B cell (primary cell): ENCODE measurements around the gene LIPE. TPM values are rescaled to one million over a fixed set of nuclear protein-coding genes. Genes with fewer than 3 reads are reported as not detected.
A peak's percentile ranks its signal among the peaks of the same experiment; 100 is the strongest.

ENCODE experiments used
- ATAC-seq: fragments of 200-7000 bp; cut with Tn5 transposase; one replicate; pipeline ENCODE4 v1.10.0; 2021; ENCODE audit warnings: low read depth, mild to moderate bottlenecking, moderate number of reproducible peaks, moderate library complexity
- CTCF ChIA-PET: fragments of 350-600 bp; sonication (Branson Sonifier 250); formaldehyde crosslinking; loops from one replicate; lab custom pipeline; 2021; ENCODE audit warnings: antibody characterized with exemption, inconsistent platforms; lab: Charles Lee
- POLR2A ChIA-PET: fragments of 350-600 bp; sonication (Branson Sonifier 250); formaldehyde crosslinking; loops from one replicate; lab custom pipeline; 2021; ENCODE audit warnings: antibody characterized with exemption; lab: Charles Lee
- DNase-seq: peaks from one replicate; pipeline ENCODE4 v3.0.0; 2013
- H2AFZ ChIP-seq: 2 replicates; pipeline ENCODE4 v1.6.1; 2012; ENCODE audit warnings: mild to moderate bottlenecking, low read depth, low read length; ENCODE audit not compliant: insufficient read depth, poor library complexity, severe bottlenecking
- H3K27ac ChIP-seq, 2 donors: 1 replicate in 1 of 2; 2 replicates in 1 of 2; pipeline ENCODE4 v1.5.1; 2012 to 2013; ENCODE audit warnings: low read length in 2 of 2, mild to moderate bottlenecking in 2 of 2, moderate library complexity in 1 of 2
- H3K27me3 ChIP-seq, 4 experiments: fragments of 200-600 bp in 1 of 4; sonication (generic) in 1 of 4; replicated peaks in 1 of 4; 1 replicate in 2 of 4; 2 replicates in 2 of 4; pipeline versions ENCODE4 v1.6.1 to v1.7.0; 2013 to 2016; ENCODE audit warnings: low read length in 3 of 4, mild to moderate bottlenecking in 2 of 4, mixed read lengths in 1 of 4, moderate library complexity in 1 of 4; ENCODE audit not compliant: insufficient read depth in 4 of 4, control insufficient read depth in 3 of 4; ENCODE audit errors: control extremely low read depth in 1 of 4
- H3K36me3 ChIP-seq, 2 experiments: replicated peaks in 1 of 2; 1 replicate in 1 of 2; 2 replicates in 1 of 2; pipeline versions ENCODE4 v1.6.1 to v1.7.1; 2013; ENCODE audit warnings: low read length in 1 of 2; ENCODE audit not compliant: insufficient read depth in 2 of 2, control insufficient read depth in 1 of 2; ENCODE audit errors: control extremely low read depth in 1 of 2, extremely low read depth in 1 of 2
- H3K4me1 ChIP-seq, 2 donors: fragments of 200-600 bp in 1 of 2; sonication (generic) in 1 of 2; 1 replicate in 1 of 2; 2 replicates in 1 of 2; pipeline versions ENCODE4 v1.5.1 to v1.6.1; 2013 to 2017; ENCODE audit warnings: low read length in 2 of 2; ENCODE audit not compliant: control insufficient read depth in 2 of 2, insufficient read depth in 2 of 2
- H3K4me2 ChIP-seq: replicated peaks from 2 replicates; pipeline ENCODE3; 2012; ENCODE audit warnings: mild to moderate bottlenecking, low read depth, low read length; ENCODE audit not compliant: poor library complexity, severe bottlenecking
- H3K4me3 ChIP-seq, 5 experiments: fragments of 200-600 bp in 1 of 5; sonication (generic) in 1 of 5; 1 replicate in 3 of 5; 2 replicates in 2 of 5; pipeline versions ENCODE4 v1.5.1 to v1.7.0; 2011 to 2016; ENCODE audit warnings: low read length in 4 of 5, mild to moderate bottlenecking in 4 of 5, low read depth in 2 of 5, control low read depth in 1 of 5, moderate library complexity in 1 of 5; ENCODE audit not compliant: insufficient read depth in 1 of 5; ENCODE audit errors: control extremely low read depth in 1 of 5, extremely low read depth in 1 of 5
- H3K79me2 ChIP-seq: fragments of 200-600 bp; sonication (generic); one replicate; pipeline ENCODE4 v1.6.0; 2016; ENCODE audit warnings: low read length; ENCODE audit not compliant: control insufficient read depth, insufficient read depth
- H3K9ac ChIP-seq: fragments of 200-600 bp; sonication (generic); 2 replicates; pipeline ENCODE4 v1.6.1; 2017; ENCODE audit warnings: mild to moderate bottlenecking, low read length, moderate library complexity
- H3K9me3 ChIP-seq, 3 donors: one replicate each; pipeline versions ENCODE4 v1.6.1 to v1.7.1; 2013; ENCODE audit warnings: low read length in 2 of 3; ENCODE audit not compliant: control insufficient read depth in 2 of 3, insufficient read depth in 1 of 3; ENCODE audit errors: control extremely low read depth in 1 of 3
- H4K20me1 ChIP-seq: 2 replicates; pipeline ENCODE4 v1.6.0; 2012; ENCODE audit warnings: mild to moderate bottlenecking, low read length; ENCODE audit not compliant: insufficient read depth, control insufficient read depth, poor library complexity, severe bottlenecking
- H3K27ac Mint-ChIP-seq: one replicate; pipeline ENCODE4 v1.8.0; 2021; ENCODE audit warnings: mixed read lengths
- H3K27me3 Mint-ChIP-seq: one replicate; pipeline ENCODE4 v1.8.0; 2021; ENCODE audit warnings: mixed read lengths
- H3K4me1 Mint-ChIP-seq: one replicate; pipeline ENCODE4 v1.8.0; 2021; ENCODE audit warnings: mixed read lengths
- H3K4me3 Mint-ChIP-seq: one replicate; pipeline ENCODE4 v1.8.0; 2021; ENCODE audit warnings: mixed read lengths
- H3K9me3 Mint-ChIP-seq: one replicate; pipeline ENCODE4 v1.8.0; 2022; ENCODE audit warnings: mixed read lengths; ENCODE audit not compliant: insufficient read depth
- EZH2 ChIP-seq: IDR thresholded peaks from 2 replicates; pipeline ENCODE4 v1.6.1; 2012; ENCODE audit warnings: borderline replicate concordance, low read depth, mild to moderate bottlenecking, moderate library complexity, low read length; ENCODE audit not compliant: insufficient read depth, poor library complexity, severe bottlenecking
- WGBS: methylation state at CpG from one replicate; pipeline ENCODE4 v1.1.5; 2013; ENCODE audit warnings: missing lambda C conversion rate; ENCODE audit not compliant: insufficient coverage; 5-methylcytosine and 5-hydroxymethylcytosine counted together
- intact Hi-C: fragments of 100-400 bp; cut with micrococcal nuclease; formaldehyde crosslinking; loops from one replicate; pipeline ENCODE4 v1.10.0; 2022
- polyA plus RNA-seq: library from polyadenylated mRNA; depleted of rRNA; stranded (reverse); fragments of >200 nt; gene quantifications from 2 replicates; pipeline ENCODE4 v1.2.3, GENCODE V29; 2012
- total RNA-seq, 2 donors: library from RNA; stranded (reverse); fragments of 120-200 nt in 1 of 2; gene quantifications; 1 replicate in 1 of 2; 2 replicates in 1 of 2; pipeline versions ENCODE4 v1.2.3 to v1.2.4, GENCODE V29; 2013 to 2022
- TF ChIP-seq, protein P1 (sequence below): fragments of 200-600 bp; IDR thresholded peaks from one replicate; pipeline ENCODE4 v1.8.0; 2022; ENCODE audit warnings: antibody characterized with exemption, mild to moderate bottlenecking

The LIPE gene
- total and polyA plus RNA-seq, 2 donors (not counting 1 experiment from before 2014, with no cell fraction given), result 46.9 to 49.4 TPM

DNA sequence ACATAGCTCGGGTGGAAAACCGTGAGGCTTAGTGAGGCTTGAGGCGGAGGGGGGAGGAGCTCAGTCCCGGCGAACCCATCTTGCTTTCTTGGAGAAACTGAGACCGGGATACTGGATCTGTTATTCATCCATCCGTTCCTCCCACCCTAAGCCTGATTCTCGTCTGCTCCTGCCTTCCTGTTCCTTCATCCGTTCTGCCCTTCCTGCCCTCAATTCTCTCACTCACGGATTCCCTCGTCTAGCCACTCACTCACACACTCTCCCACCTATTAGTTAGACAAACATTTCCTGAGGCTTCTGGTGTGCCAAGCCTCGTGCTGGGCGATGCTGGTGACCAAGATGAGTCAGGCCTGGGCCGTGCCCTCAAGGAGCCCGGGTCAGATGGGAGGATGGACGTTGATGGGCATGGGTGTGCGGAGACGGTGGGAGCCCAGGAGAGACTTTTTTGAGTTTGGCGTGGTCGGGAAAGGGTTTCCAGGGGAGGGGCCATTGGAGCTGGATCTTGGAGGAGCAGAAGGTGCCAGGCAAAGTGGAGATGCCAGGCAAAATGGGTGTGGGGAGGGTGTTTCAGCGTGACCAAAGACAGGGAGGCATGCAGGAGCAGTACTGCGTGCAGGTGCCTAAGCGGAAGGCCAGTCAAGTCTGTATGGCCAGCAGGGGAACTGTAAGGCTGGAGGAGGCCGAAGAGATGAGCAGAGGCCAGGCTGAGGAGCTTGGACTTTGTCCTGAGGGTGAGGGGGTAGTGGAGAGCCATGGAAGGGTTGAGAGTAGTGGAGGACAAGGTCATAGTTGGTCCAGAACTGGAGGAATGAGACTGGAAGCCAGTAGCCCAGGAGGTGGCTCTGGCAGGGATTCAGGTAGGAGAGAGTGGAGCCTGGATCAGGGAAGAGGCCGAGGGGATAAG lies 29.7 kb downstream of the LIPE start:
- DNase-seq, result no peak
- Histone ChIP-seq H3K4me2 (peak overlapping the region; percentile 83), H3K27ac (peak overlapping the region; percentile 68 to 77), H2AFZ (peak overlapping the region; percentile 93), H3K4me3 (peak overlapping the region; percentile 83 to 93 (median 89)), H3K36me3 (no peaks in the 10 kb centered on the region), H3K9me3 (no peaks in the 10 kb centered on the region), H3K9ac (peak overlapping the region; percentile 83), H4K20me1 (no peaks in the 10 kb centered on the region), H3K27me3 (no peaks in the 10 kb centered on the region), H3K4me1 (peaks cover 26 to 41% of the 10 kb centered on the region in 2 donors), H3K79me2 (peaks cover 22% of the 10 kb centered on the region)
- H3K4me1 Mint-ChIP-seq, result peaks cover 46% of the 10 kb centered on the region
- ChIA-PET POLR2A (interaction anchor here (1.0 to 1.8 kb wide), 5 partner anchors 10 to 322 kb away, joined by 3 to 11 read pairs (median 3); partner anchors contain the start of gene ZNF574), CTCF (interaction anchor here (0.6 to 1.9 kb wide), 7 partner anchors 8 to 475 kb away, joined by 3 to 9 read pairs (median 3); partner anchors contain the start of gene CNFN)
- no peaks in the 10 kb centered on the region for H3K9me3 Mint-ChIP-seq
- H3K27ac Mint-ChIP-seq, result peak overlapping the region; percentile 95
- peaks cover 3% of the 10 kb centered on the region for H3K27me3 Mint-ChIP-seq
- intact Hi-C loops, result loop anchor here (1.0 to 5.0 kb wide), 4 partner anchors 26 to 320 kb away; partner anchors contain the start of genes MEGF8 and ZNF574
- ATAC-seq, result no peak
- peak overlapping the region; percentile 95 for H3K4me3 Mint-ChIP-seq
- TF ChIP-seq EZH2, result no peak
- TF ChIP-seq, protein P1, sequence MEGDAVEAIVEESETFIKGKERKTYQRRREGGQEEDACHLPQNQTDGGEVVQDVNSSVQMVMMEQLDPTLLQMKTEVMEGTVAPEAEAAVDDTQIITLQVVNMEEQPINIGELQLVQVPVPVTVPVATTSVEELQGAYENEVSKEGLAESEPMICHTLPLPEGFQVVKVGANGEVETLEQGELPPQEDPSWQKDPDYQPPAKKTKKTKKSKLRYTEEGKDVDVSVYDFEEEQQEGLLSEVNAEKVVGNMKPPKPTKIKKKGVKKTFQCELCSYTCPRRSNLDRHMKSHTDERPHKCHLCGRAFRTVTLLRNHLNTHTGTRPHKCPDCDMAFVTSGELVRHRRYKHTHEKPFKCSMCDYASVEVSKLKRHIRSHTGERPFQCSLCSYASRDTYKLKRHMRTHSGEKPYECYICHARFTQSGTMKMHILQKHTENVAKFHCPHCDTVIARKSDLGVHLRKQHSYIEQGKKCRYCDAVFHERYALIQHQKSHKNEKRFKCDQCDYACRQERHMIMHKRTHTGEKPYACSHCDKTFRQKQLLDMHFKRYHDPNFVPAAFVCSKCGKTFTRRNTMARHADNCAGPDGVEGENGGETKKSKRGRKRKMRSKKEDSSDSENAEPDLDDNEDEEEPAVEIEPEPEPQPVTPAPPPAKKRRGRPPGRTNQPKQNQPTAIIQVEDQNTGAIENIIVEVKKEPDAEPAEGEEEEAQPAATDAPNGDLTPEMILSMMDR, result no peak
- 35% methylated on average over 20 of the region's 25 CpGs for WGBS
